GM18507 (cell line): ENCODE results near the gene MISP.
A peak's percentile ranks its signal among the peaks of the same experiment; 100 is the strongest.
"Not testable (repeated sequence)": the region's sequence is repeated elsewhere in the genome, so short reads cannot be mapped to it uniquely, and the experiment has no call there.

Experiments
- DNase-seq: peaks from one replicate; pipeline ENCODE4 v3.0.0; 2011; ENCODE audit warnings: low read depth; ENCODE audit not compliant: insufficient read length; ENCODE audit errors: extremely low spot score
- FAIRE-seq: peaks from 2 replicates; lab custom pipeline; 2011; peaks lifted over from hg19 to GRCh38; lab: Jason Lieb, UNC

Gene MISP

DNA sequence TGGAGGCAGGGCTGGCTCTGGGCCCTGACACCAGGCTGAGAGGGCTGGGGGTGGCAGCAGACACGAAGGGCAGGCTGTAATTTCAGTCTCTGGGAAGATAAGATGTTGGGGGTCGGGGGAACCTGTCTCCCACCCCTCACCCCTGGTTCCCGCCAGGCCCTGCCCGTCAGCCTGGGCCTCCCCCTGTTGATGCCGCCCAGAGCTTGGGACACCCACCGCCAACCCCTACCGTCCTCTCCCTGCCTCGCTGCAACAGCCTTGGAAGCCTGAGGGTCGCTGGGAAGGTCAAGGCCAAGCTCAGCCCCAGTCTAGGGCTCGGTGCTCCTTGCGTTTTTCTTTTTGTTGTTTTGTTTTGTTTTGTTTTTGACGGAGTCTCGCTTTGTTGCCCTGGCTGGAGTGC is 27.7 kb upstream of the MISP start:
- no peak for DNase-seq
- no peak for FAIRE-seq

- DNase-seq (no peak), FAIRE-seq (no peak)
Measured at GRCh38 chr19:723714-724113, 27.2 kb upstream of the MISP start.

DNA sequence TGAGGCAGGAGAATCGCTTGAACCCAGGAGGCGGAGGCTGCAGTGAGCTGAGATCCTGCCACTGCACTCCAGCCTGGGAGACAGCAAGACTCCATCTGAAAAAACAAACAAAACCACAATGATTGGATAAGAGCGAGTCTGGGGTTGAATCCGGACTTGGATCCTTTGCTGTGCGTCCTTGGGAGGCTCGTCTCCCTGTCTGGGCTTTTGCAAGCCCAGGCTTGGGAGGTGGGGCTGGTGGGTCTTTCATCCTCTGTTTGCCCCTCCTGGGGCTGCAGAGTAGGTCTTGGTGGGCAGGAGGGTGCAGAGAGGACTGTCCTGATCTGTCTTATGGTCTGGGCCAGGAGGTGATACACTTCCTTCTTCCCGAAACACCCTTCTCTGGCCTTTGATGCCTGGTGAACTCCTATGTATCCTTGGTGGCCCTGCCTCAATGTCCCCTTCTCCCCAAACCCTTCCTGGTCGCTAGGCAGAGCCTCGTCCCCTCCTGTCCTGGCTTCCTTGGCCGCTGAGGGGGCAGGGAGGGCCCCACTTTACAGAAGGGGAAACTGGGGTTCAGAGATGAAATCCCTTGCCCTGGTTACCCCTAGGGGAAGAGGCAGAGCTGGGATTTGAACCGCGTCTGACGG is 25.3 kb upstream of the MISP start:
- no peak for FAIRE-seq
- DNase-seq: no peak

- FAIRE-seq: no peak
Measured at GRCh38 chr19:726993-727956, 23.6 kb upstream of the MISP start.

DNA sequence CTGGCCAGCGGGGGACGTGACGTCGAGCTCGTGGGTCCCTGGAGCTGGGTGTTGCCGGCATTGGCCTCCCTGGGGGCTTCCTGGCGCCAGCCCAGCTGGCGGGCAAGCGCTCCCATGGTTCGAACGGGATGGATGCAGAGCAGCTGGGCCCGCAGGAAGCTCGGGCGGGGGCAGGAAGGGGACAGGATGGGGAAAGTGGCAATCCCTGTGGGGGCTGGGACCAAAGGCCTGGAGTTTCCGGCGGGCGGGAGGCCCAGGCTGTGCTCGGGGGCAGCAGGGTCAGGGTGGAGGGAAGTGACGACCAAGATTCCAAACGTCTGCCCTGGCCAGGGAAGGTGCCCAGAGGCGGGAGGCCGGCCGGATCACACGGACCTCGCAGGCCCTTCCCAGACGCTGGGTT is 22.9 kb upstream of the MISP start:
- no peak for DNase-seq
- FAIRE-seq: no peak

More at GRCh38 chr19:726993-727956, 23.6 kb upstream of the MISP start:
- DNase-seq: no peak

DNA sequence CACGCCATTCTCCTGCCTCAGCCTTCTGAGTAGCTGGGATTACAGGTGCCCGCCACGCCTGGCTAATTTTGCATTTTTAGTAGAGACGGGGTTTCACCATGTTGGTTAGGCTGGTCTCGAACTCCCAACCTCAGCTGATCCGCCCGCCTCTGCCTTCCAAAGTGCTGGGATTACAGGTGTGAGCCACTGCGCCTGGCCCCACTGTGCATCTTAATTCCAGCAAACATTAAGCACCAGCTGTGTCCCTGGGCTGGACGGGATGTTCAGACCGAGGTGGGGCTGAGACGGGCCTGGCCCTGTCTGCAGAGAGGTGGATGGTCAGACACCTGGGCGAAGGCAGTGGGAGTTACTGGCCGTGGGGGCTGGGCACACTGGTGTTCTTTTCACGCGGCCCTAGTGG is 21.3 kb upstream of the MISP start:
- not testable (repeated sequence) for FAIRE-seq, DNase-seq

GRCh38 chr19:729965-730668 is 20.8 kb upstream of the MISP start:
- FAIRE-seq (no peak), DNase-seq (no peak)

DNA sequence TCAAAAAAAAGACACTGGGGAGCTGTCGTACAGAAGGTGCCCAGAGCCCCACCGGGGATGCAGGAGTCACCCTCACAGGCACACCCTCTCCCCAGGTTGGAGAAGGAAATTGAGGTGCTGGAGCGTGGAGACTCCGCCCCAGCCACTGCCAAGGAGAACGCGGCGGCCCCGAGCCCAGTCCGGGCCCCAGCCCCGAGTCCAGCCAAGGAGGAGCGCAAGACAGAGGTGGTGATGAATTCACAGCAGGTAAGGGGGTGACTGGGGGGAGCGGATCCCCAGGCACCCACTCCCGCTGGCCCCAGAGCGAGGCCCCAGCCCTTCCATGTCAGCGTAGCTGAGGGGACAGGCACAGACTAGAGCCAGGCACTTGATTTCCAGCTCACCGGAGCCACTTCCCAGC is 19.9 kb upstream of the MISP start:
- no peak for DNase-seq

GRCh38 chr19:732148-733069 is 18.5 kb upstream of the MISP start:
- DNase-seq (no peak), FAIRE-seq (no peak)

More for the DNA sequence above, 19.9 kb upstream of the MISP start:
- FAIRE-seq: no peak

DNA sequence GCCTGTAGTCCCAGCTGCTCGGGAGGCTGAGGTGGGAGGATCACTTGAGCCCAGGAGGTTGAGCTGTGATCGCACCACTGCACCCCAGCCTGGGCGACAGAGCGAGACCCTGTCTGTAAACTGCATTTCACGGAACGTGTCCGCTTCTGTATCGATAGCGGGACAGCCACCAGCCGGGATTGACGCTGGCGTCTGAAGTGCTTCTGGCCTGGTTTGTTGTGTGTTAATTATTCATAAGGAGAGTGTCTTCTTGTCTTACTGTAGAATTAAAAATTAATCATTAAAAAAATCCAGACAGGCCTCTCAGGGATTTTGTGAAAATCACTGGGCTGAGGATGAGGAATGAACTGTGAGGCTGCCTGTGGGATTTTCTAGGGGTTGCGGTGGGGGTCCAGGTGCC is 16.2 kb upstream of the MISP start:
- FAIRE-seq: no peak
- no peak for DNase-seq

- FAIRE-seq (no peak), DNase-seq (no peak)
Measured at GRCh38 chr19:736125-736524, 14.8 kb upstream of the MISP start.

- DNase-seq: peak; percentile 61
- FAIRE-seq: no peak
Measured at GRCh38 chr19:737591-738093, 13.3 kb upstream of the MISP start.

GRCh38 chr19:738509-739128 is 12.3 kb upstream of the MISP start:
- no peak for DNase-seq
- no peak for FAIRE-seq

DNA sequence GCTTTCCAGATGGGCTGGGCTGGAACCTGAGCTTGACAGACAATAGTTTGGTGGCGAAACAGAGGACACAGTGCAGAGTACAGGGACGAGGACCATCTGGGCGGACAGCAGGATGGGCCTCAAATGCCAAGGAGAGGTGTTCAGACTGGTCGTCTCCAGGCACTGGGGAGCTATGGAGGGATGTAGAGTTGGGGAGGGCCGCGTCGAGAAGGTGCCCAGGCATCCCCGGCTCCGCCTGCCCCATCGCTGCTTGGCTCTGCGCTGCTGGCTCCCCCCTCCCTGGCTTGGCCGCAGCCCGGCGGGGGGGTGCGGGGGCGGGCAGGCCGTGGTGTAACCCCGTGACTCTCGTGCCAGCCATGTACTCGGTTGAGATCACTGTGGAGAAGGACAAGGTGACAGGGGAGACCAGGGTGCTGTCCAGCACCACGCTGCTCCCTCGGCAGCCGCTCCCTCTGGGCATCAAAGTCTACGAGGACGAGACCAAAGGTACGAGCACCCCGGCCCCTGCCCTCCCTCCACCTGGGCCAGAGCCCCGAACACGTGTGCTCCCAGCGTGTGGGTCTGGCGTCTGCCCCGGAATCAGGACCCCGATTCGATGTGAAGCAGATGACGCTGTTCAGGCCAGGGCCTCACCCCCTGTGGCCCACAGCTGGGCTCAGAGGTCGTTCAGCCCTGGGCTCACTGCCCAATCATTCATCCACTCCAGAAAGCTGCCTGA is 10.8 kb upstream of the MISP start:
- DNase-seq (no peak), FAIRE-seq (no peak)

DNA sequence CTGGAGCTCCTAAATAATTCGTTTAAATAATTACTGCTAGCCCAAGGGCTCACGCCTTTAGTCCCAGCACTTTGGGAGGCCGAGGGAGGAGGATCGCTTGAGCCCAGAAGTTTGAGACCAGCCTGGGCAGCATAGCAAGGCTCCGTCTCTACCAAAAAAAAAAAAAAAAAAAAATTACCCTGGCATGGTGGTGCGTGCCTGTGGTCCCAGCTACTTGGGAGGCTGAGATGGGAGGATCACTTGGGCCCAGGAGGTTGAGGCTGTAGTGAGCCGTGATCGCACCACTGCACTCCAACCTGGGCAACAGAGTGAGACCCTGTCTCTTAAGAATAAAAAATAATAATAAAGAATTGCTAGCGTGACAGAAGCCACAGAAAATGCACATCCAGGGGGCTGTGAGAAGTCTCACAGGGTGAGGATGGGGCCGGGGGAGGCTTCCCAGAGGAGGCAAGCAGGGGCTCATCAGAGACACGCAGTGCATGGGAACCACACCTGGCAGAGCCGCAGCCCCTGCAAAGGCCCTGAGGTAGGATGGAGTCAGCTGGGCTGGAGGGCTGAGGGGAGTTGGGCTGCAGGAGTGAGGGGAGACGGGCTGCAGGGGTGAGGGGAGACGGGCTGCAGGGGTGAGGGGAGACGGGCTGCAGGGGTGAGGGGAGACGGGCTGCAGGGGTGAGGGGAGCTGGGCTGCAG is 10.0 kb upstream of the MISP start:
- DNase-seq, FAIRE-seq: not testable (repeated sequence)

GRCh38 chr19:741506-742131 is 9.3 kb upstream of the MISP start:
- DNase-seq: no peak
- FAIRE-seq: no peak

DNA sequence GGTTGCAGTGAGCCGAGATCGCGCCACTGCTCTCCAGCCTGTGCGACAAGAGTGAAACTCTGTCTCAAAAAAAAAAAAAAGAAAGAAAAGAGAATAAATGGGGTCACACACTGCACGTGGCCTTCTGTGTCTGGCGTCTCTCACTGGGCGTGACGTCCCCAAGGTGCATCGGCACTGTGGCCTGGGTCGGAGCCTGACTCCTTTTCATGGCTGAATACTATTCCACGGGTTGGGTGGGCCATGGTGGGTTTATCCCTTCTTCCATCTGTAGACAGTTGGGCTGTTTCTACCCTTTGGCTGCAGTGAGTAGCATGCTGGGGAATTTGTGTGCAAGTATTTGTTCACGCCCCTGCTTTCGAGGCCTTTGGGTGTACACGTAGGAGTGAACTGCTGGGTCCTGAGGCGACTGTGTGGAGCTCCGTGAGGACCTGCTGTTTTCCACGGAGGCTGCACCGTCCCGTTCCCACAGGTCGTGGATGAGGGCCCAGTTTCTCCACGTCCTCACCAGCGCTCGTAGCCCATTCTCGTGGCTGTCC is 8.3 kb upstream of the MISP start:
- no peak for FAIRE-seq
- DNase-seq: no peak
